Measurements from ENCODE around the gene AATF.

Gene AATF

DNA sequence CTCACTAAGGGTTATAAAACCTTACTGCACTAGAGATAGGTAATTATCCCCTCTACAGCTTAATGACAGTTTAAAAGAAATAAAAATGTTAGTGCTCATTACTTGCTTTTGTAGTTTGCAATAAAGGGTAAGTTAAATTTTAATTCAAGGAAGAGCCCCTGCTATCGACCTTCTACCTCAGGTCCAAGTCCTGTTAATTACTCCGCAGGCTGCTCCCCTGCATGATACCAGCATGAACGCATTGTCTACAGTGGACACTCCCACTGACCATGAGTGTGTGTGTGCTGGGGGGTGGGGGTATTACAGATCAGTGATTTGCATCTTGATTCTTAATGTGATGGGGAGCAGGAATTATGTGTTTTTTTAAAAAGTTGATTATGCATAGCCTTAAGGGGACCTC is 103.1 kb downstream of the AATF start:
- ChIA-PET CTCF (interaction anchor here (1.2 to 7.5 kb wide), 2 partner anchors 8 to 424 kb away, joined by 4 to 170 read pairs; no protein-coding TSS in a partner anchor), POLR2A (no interaction called here)
- TF ChIP-seq, protein P1, sequence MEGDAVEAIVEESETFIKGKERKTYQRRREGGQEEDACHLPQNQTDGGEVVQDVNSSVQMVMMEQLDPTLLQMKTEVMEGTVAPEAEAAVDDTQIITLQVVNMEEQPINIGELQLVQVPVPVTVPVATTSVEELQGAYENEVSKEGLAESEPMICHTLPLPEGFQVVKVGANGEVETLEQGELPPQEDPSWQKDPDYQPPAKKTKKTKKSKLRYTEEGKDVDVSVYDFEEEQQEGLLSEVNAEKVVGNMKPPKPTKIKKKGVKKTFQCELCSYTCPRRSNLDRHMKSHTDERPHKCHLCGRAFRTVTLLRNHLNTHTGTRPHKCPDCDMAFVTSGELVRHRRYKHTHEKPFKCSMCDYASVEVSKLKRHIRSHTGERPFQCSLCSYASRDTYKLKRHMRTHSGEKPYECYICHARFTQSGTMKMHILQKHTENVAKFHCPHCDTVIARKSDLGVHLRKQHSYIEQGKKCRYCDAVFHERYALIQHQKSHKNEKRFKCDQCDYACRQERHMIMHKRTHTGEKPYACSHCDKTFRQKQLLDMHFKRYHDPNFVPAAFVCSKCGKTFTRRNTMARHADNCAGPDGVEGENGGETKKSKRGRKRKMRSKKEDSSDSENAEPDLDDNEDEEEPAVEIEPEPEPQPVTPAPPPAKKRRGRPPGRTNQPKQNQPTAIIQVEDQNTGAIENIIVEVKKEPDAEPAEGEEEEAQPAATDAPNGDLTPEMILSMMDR (IDR thresholded peaks at IDR 0.05; ENCODE audit: insufficient read depth, low read length, missing control alignments): no peak
- H3K4me3 ChIP-seq (ENCODE audit: low read depth, low read length): no peak overlapping the region
- no peak for DNase-seq (ENCODE audit: low read depth, low spot score)

- CTCF ChIA-PET: interaction anchor here (1.2 to 7.5 kb wide), 2 partner anchors 9 to 425 kb away, joined by 4 to 170 read pairs; no protein-coding TSS in a partner anchor
Observed at GRCh38 chr17:37052450-37052849, 103.7 kb downstream of the AATF start.

GRCh38 chr17:37054894-37055293 is 106.1 kb downstream of the AATF start:
- POLR2A ChIA-PET: no interaction called here
- CTCF ChIA-PET: interaction anchor here (0.6 to 1.4 kb wide), 2 partner anchors 9 to 446 kb away, joined by 3 to 4 read pairs; no protein-coding TSS in a partner anchor
- DNase-seq (ENCODE audit: low read depth, low spot score): no peak
- TF ChIP-seq, protein P1 (IDR thresholded peaks at IDR 0.05; ENCODE audit: insufficient read depth, low read length, missing control alignments): no peak
- H3K4me3 ChIP-seq (ENCODE audit: low read depth, low read length): no peak overlapping the region

More at GRCh38 chr17:37052450-37052849, 103.7 kb downstream of the AATF start:
- no peak for DNase-seq (ENCODE audit: low read depth, low spot score)
- no peak overlapping the region for H3K4me3 ChIP-seq (ENCODE audit: low read depth, low read length)
- POLR2A ChIA-PET: no interaction called here
- TF ChIP-seq, protein P1 (IDR thresholded peaks at IDR 0.05; ENCODE audit: insufficient read depth, low read length, missing control alignments): no peak

- no peak for DNase-seq (ENCODE audit: low read depth, low spot score)
- CTCF ChIA-PET: interaction anchor here (0.9 to 2.4 kb wide), 3 partner anchors 9 to 453 kb away, joined by 3 to 32 read pairs (median 7); no protein-coding TSS in a partner anchor
- POLR2A ChIA-PET: interaction anchor here (0.8 kb wide), 1 partner anchor 9 kb away, joined by 3 read pairs; no protein-coding TSS in a partner anchor
- TF ChIP-seq, protein P1 (IDR thresholded peaks at IDR 0.05; ENCODE audit: insufficient read depth, low read length, missing control alignments): no peak
- no peak overlapping the region for H3K4me3 ChIP-seq (ENCODE audit: low read depth, low read length)
Observed at GRCh38 chr17:37056622-37057021, 107.9 kb downstream of the AATF start.

DNA sequence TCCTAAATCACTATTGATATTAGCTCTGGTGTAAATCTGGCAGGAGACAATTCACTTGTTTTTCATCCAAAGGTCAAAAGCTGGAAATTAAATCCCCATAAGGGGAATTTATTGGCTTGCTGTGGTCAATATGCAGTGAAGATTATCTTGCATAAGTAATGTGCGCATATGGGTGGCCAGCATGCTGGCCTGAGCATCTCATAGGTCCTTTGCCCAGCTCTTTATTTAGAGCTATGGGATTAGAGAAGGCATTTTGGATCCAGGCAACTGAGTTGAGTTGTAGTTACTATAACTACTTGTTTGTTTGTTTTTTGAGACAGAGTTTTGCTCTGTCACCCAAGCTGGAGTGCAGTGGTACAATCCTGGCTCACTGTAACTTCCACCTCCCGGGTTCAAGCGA is 110.7 kb downstream of the AATF start:
- no peak overlapping the region for H3K4me3 ChIP-seq (ENCODE audit: low read depth, low read length)
- CTCF ChIA-PET: interaction anchor here (1.3 to 4.2 kb wide), 2 partner anchors 12 to 456 kb away, joined by 3 to 46 read pairs; no protein-coding TSS in a partner anchor
- POLR2A ChIA-PET: no interaction called here
- no peak for DNase-seq (ENCODE audit: low read depth, low spot score)
- TF ChIP-seq, protein P1 (IDR thresholded peaks at IDR 0.05; ENCODE audit: insufficient read depth, low read length, missing control alignments): no peak

DNA sequence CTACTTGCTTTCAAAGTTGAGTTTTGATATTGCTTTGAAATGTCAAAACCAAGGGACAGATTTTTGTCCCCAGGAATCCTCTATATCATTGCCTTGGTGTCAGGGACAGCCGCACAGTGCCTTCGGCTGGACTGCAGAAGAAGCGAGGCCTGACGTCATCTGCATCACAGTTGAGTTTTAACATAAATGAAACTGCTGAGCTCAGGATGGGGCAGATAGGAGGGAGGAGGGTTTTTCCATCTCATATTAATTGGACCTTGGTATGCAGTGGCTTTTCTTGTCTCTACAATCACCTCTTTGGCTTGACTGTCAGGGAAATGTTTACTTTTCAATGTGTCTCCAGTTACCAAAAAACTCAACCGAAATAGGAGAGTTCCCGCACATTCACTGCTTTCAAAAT is 111.3 kb downstream of the AATF start:
- DNase-seq (ENCODE audit: low read depth, low spot score): no peak
- TF ChIP-seq, protein P1 (IDR thresholded peaks at IDR 0.05; ENCODE audit: insufficient read depth, low read length, missing control alignments): no peak
- ChIA-PET POLR2A (no interaction called here), CTCF (interaction anchor here (1.0 to 4.2 kb wide), 3 partner anchors 10 to 457 kb away, joined by 3 to 46 read pairs (median 3); no protein-coding TSS in a partner anchor)
- no peak overlapping the region for H3K4me3 ChIP-seq (ENCODE audit: low read depth, low read length)

All from AG04449 (cell line).